ENCODE results near the gene COL4A2.

COL4A2 gene

DNA sequence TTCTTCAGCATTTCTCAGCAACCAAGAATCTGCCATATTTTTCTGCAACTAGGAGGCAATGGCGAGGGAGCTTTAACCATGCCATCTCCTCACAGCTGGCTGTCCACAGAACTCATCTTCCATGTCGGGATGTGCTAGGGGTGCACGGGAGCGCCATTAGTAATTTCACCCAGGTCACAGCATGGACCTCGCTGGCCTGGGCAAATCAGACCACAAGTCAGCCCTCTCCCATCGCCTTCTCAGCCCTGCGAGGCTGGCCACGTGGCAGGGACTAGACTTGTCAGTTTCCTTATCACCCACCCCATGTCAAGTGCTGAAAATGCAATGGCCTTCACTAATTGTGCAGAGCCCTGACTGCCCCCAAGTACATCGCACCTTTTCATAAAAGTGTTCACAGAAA is 15.8 kb upstream of the COL4A2 start:
- DNase-seq = no peak

GRCh38 chr13:110293037-110293436 is 14.0 kb upstream of the COL4A2 start:
- no peak for DNase-seq

GRCh38 chr13:110293649-110294048 is 13.4 kb upstream of the COL4A2 start:
- no peak for DNase-seq

GRCh38 chr13:110294146-110294545 is 12.9 kb upstream of the COL4A2 start:
- no peak for DNase-seq

GRCh38 chr13:110294622-110295021 is 12.5 kb upstream of the COL4A2 start:
- no peak for DNase-seq

DNA sequence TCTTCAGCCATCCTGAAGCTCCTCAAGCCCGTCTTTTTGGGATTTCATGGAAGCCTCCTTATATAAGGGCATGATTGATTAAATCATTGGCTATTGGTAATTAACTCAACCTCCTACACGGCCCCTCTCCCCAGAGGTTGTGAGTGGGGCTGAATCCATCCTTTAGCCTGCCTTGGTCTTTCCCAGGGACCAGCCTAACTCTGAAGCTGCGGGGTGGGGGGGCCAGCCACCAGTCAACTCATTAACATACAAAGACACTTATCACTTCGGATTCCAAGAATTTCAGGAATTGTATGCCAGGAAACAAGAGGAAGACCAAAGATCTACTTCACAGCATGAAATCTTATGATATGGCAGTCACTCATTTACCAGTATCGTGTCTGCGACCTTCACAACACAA is 10.1 kb upstream of the COL4A2 start:
- no peak for DNase-seq

- no peak for DNase-seq
Observed at GRCh38 chr13:110297766-110298504, 9.1 kb upstream of the COL4A2 start.

DNA sequence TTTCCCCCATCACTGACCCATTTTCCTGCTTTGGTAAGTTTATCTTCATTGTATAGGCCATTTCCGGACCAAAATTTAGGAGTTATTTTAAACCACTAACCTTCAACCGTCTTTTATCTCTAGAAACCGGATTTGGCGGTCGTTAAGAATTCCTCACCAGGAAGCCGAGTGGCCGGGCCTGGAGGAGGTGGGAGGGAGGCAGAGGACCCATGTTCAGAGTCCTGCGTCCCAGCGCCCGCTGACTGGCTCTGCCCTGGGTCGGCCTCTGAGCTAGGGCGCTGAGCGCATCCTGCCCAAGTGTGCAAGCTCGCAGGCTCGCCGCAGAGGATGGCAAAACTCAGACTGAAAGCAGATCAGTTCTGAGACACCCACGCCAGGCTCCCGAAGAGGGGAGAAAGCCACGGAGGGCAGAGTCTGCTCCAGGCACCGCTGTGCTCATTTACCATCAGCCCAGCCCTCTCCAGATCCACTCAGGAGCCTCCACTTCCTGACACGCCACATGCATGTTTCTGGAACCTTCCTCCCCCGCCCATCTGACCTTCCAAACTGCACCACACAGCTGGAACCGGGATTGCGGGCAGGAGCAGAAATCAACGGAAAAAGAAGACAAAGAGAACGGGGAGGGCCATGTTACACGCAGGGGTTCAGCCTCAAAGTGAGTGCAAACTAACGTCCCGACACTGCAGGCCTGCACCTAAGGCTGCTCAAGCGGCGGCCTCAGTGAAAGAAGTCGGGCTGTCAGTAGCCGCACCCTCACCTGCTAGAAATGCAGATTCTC is 8.4 kb upstream of the COL4A2 start:
- DNase-seq = no peak

- DNase-seq = no peak
Observed at GRCh38 chr13:110299283-110299840, 7.7 kb upstream of the COL4A2 start.

GRCh38 chr13:110300090-110300815 is 6.8 kb upstream of the COL4A2 start:
- DNase-seq = no peak

GRCh38 chr13:110301083-110301482 is 6.0 kb upstream of the COL4A2 start:
- no peak for DNase-seq

DNA sequence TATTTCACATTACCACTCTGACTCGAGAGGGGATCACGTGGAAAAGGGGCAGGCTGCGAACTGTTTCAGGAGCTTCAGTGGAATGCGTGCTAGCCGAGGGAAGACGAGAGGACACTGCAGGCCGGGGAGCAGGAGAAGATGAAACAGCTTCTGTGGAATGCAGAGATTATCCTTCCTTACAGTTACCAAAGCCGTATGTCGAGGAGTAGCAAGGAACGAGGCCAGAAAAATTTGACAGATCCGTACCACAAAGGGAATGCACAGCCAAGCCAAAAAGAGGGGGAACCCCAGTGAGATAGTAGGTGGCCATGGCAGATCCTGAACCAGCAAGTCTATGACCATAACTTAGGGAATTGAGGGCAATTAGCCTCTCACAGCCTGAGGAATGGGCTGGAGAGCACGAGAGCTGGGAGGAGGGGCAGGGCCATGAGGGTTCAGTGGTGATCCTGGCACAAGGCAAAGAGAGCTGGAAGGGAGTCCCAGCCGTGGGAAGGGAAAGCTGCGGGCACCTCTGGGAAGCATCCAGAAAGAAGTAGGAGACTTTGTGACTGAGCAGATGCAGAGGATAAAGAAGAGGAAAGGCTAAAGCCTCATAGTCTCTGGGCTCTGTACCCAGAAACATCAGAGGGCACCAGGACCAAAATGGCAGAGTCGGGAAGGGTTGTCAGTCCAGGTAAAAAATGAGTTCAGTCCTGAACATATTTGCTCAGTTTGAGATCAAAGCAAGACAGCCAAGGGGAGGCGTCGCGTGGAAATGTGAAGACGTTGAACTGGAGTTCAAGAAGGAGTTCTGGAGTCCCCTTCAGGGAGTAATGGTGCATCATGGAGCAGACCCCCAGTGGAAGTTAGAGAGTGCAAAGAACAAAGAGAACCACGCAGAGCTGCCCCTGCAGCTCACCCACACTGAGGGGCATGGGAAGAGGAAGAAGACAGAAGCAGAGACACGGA is 5.2 kb upstream of the COL4A2 start:
- DNase-seq = no peak

GRCh38 chr13:110302997-110303396 is 4.1 kb upstream of the COL4A2 start:
- DNase-seq = no peak

GRCh38 chr13:110303644-110304043 is 3.4 kb upstream of the COL4A2 start:
- no peak for DNase-seq

DNA sequence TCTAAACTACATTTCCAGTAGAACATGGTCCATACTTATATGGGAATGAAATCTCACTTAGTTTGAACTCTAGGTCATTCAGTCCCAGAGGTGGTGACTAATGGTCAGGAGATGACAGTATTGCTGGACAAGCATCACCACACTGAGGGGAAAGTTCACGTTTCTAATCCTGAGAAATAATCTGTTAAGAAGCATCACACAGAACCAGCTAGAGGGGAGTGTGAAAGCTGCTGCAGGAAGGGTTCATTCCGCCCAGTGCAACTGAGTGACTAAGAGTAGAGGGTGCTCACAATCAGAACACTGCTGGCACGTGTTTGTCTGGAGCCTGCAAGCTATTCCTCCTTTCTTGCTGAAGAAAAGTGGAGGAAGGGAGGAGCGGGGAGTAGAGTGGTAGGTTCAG is 2.8 kb upstream of the COL4A2 start:
- no peak for DNase-seq

- DNase-seq = no peak
Observed at GRCh38 chr13:110305001-110305400, 2.1 kb upstream of the COL4A2 start.

DNA sequence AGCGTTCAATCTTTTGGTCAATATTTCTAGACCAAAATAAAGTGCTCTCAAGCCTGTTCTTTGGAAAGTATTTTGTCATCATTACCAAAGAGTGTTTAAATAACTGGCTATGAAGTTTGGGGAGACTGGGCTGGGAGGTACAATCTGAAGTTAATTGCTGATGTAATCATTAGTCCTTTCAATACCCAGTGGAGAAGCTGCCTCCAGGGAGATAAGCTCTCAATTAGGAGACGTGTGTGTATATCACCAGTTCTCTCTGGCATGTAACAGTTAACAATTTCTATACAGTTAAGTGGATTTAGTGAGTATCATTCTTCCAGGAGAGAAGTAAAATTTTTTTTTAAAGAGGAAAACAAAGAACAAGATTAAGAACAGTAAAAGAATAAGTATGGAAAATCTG is 1.5 kb upstream of the COL4A2 start:
- no peak for DNase-seq

GRCh38 chr13:110305949-110306339 is 1.1 kb upstream of the COL4A2 start:
- DNase-seq = no peak

DNA sequence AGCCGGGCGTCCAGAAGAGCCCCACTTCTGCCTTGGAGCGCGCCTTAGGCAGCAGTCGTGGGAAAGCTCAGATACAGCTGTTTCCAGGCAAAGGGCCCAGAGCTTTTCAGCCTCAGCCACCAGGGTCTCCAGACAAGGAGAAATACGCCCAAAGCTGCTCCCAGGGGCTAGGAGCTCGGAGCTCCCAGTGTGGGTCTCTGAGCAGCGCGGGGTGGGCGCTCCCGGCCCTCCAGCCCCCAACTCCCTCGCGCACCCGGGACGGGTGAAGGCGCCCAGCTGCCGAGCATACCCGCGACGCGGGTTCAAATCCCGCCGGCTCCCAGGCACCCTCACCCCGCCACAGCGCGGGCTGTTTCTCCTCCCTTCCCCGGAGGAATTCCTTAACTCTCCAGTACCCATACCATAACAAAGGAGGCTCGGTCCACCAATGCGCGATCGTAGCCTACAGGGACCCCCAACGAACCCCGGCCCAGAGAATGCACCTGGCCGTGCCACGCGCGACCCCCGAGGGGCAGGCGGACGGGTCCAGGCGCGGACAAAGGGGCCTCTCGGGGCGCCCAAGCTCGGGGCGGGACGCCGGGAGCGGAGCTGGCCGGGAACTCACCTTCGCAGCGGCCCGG is 634 bp upstream of the COL4A2 start:
- DNase-seq = no peak

DNA sequence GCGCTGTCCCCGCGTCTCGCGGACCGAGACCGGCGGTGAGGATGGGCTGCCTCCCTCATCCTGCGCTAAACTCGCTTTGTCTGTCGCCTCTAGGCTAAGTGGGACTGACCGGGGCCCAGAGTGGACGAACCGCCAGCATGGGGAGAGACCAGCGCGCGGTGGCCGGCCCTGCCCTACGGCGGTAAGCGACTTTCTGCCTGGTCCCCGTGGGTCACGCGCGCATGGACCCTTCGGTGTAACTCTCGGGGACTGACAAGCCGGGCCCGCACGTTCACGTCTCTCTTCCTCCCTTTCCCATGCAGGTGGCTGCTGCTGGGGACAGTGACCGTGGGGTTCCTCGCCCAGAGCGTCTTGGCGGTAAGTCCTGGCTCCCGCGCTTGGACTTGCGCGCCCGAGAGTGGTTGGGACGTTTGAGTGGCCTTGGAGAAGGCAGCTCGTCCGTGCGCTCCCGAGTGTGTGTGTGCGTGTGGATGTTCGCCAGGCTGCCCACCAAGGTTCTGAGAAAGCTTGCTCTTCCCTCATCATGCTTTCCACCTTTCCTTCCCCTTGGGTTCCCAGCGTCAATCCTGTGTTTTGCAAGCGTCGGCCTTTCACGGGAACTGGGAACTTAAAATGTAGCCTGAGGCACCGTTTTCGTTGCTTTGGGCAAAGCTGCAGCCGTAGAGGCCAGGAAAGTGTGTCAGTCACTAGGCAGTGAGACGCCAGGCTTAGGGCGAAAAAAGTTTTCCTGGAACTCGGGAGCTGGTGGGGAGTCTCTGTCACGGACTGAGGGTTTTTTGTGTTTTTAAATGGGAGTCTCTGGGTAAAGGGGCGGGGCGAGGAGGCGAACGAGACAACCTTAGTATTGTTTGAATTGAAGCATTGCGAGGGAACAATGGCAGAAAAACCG is 927 bp downstream of the COL4A2 start:
- no peak for DNase-seq

Measured in central memory CD4-positive, alpha-beta T cell (primary cell).